Fibroblast of skin of left quadriceps (primary cell): ENCODE measurements around the gene CYLD.

Source experiments
- DNase-seq, 2 experiments: peaks; one replicate each; pipeline ENCODE4 v3.0.0-alpha.2; 2013; ENCODE audit warnings: low read depth in 2 of 2

Gene CYLD

GRCh38 chr16:50741781-50742575 lies at the start of gene CYLD:
CYLD (plus strand) TSS chr16:50742086; CDS start chr16:50749699, 7,613 bp downstream.
- peak; percentile 99 for DNase-seq

- DNase-seq: no peak
Observed at GRCh38 chr16:50692644-50692998, 49.3 kb upstream of the CYLD start.

GRCh38 chr16:50692999-50693781 lies 48.7 kb upstream of the CYLD start, which contains the start of gene NOD2:
NOD2 (plus strand) TSS chr16:50693606; CDS start chr16:50699496, 5,890 bp downstream.
- no peak for DNase-seq

- DNase-seq: no peak
Observed at GRCh38 chr16:50694206-50694605, 47.7 kb upstream of the CYLD start.

DNA sequence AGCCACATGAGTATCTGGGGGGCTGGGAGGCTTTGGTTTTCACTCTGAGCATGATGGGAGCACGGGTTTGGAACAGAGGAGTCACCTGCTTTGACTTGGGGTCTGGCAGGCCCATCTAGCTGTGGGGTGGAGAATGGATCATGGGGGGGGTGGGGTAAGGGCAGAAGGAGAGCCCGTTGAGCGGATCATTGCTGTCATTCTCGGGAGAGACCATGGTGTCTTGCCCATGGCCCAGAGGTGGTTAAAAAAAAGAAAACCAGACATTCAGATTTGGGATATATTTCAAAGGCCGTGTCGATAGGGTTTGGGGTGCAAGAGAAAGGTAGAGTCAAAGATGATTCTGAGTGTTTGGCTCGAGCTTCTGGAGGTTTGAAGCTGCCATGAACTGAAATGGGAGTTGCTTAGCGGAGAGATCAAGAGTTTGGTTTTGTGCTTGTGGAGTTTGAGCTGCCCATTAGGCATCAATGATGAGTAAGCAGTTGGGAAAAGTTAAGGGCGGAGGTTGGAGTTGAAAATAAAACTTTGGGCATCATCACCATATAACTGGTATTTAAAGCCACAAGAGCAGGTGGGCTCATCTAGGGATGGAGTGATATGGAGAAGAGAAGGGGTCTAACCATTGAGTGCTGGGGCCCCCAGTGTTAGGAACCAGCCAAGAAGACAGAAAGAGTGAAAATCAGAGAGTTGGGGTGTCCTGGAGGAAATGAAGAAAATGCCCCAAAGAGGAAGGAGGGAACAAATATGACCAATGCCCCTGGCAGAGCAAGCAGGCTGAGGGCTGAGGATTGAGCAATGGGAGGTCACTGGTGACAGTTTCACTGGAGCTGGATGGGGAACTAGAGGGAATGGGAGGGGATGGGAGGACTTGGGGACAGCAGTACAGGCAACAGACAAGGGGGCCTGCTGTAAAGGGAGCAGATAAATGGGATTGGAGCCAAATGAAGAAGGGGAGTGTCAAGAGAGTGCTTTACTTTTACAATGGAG lies 46.6 kb upstream of the CYLD start:
- no peak for DNase-seq

DNA sequence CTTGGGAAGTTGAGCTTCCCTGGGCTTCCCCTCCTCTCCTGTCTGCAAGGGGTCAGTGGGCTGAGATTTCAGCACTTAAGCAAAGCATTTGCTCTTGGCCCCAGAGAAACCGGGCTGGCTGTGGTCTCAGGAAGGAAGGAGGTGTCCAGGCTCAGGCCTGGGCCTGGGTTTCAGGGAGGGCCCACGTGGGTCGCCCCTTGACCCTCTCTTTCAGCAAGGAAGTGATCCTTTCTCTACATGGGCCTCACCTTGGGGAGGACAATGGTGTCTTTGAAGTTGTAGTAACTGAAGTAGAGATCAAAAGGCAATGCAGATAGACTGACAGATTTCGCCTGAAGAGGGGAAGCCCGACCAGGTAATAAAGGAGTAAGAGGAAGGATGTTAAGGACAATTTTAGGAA lies 45.8 kb upstream of the CYLD start:
- no peak for DNase-seq

DNA sequence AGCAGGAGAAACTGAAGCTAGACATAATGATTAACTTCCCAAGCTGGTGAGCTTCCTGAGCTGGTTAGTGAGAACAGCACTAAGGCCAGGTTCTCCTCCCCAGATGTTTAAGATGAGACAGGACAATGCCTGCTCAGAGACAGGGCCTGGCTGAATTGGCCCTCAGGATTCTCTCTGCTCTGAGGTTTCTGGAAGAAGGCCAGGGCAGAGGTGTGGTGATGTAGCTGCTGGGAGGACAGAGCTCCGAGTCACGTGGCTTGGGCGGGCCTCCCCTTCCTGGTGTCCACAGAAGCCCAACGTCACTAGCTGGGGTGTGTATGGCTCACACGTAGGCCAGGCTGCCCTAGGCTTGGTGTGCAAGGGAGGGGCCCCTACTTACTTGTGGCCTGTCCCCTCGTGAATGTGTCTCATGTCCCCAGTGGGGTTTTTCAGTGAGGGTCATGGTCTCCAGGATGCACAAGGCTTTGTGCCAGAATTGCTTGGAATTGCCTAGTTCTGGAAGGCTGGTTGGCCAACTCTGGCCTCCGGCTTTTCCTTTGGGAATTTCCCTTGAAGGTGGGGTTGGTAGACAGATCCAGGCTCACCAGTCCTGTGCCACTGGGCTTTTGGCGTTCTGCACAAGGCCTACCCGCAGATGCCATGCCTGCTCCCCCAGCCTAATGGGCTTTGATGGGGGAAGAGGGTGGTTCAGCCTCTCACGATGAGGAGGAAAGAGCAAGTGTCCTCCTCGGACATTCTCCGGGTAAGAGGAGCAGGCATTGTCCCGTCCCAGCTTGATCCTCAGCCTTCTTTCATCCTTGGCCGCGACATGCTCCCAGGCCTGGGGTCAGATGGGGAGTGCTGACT lies 45.1 kb upstream of the CYLD start:
- no peak for DNase-seq

DNA sequence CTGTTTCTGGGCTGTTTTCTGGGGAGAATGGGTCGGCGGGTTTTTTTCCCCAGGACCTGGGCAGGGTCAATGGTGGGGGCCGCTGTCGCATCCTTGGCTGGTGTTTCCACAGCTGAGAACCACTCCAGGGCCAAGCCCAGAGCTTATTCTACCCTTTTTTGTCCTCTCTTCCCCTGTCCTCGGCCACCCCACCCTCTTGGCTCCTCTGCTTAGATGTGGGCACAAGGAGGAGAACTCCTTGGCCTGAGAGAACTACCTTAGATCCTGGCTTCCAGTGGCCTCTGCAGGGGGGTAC lies 44.5 kb upstream of the CYLD start:
- no peak for DNase-seq

DNA sequence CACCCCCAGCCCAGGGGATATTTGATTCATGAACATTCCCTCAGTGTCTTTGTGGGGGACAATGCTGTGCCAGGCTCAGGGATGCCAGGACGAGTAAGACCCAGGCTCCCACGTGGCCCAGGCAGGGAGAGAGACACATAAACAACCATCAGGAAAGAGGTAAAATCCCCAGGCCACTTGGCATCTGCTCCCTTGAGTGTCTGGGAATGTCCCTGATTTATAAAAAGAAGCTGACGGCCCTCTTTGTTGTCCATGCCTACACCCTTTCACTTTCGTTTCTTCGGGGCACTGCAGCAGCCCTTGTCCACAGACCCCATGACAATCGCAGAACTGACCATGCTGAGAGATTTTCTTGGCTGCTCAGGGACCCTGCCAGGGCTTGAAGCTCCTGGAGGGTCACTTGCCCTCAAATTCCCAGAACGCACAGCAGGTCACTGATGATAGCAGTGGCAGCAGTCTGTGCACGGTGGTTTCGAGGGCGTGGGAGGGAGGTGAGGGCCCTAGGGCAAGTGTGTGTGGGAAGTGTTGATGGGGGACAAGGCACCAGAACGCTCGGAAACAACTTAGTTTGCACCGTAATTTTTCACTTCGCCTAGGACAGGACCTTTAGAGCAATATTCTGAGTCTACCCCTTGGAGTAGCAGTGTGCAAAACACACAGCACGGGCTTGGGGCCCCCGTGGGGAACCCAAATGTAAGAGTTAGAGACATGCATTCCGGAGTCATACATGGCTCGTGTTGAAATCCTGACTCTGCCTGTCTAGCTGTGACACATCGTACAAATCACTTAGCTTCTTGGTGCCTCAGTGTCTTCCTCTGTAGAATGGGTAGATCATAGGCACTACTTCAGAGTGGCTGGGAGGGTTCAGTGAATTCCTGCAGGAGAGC lies 43.8 kb upstream of the CYLD start:
- no peak for DNase-seq

GRCh38 chr16:50699326-50700159 lies 42.3 kb upstream of the CYLD start:
- DNase-seq: no peak

DNA sequence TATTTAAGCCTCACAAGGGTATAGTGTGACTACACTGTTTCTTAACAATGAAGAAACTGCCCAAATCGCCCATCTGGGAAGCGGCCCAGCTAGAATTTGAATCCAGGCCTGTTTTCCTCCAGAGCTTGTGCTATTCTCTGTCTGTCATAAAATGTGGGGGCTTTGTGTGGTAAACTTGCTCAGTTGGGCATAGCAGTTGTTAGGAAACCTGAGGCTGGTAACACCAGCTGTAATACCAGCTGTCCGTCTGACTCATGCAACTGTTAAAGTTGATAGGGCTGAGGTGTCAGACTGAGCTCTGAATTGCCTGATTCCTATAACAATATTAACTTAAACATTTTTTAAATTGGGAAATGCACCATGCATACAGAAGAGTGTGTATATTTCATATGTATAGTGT lies 39.2 kb upstream of the CYLD start:
- no peak for DNase-seq

- no peak for DNase-seq
Observed at GRCh38 chr16:50704245-50704644, 37.6 kb upstream of the CYLD start.

GRCh38 chr16:50705436-50706110 lies 36.3 kb upstream of the CYLD start:
- no peak for DNase-seq

DNA sequence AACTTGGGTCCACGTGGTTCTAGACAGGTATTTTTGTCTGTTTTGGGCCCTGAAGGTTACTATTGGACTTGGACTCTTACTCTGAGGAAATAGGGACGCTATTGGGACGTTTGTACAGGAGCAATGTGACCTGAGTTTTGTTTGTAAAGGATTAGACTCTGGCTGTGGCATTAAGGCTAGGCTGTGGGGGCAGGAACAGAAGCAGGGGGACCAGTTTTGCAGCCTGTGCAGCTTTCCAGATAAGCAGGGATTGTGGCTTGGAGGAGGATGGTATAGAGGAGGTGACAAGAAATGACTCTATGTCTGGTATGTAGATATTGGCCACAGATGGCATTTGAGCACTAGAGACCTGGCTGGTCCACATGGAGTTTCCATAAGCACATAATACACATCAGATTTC lies 35.6 kb upstream of the CYLD start:
- no peak for DNase-seq

- DNase-seq: no peak
Observed at GRCh38 chr16:50708373-50709060, 33.4 kb upstream of the CYLD start.

GRCh38 chr16:50709061-50709684 lies 32.7 kb upstream of the CYLD start:
- no peak for DNase-seq

- no peak for DNase-seq
Observed at GRCh38 chr16:50709980-50710379, 31.9 kb upstream of the CYLD start.

- no peak for DNase-seq
Observed at GRCh38 chr16:50711040-50711439, 30.8 kb upstream of the CYLD start.
